PC-9 (cell line): ENCODE data around the gene CD3G. TPM values are rescaled to one million over a fixed set of nuclear protein-coding genes. Genes with fewer than 3 reads are reported as not detected.

Source experiments
- Bru-seq: library from RNA; stranded (reverse); fragments of 400-500 nt; gene quantifications from one replicate; lab custom pipeline; 2021; lab: Mats Ljungman, UMichigan
- BruChase-seq, 2 experiments: library from RNA; stranded (reverse); fragments of 400-500 nt; gene quantifications; one replicate each; lab custom pipeline; 2021; lab: Mats Ljungman, UMichigan
- BruUV-seq: library from RNA; stranded (reverse); fragments of 400-500 nt; replicated peaks from 2 replicates; lab custom pipeline; 2021; lab: Mats Ljungman, UMichigan
- CTCF ChIA-PET: fragments of 300-600 bp; sonication (Branson Sonifier 250); formaldehyde crosslinking; loops from one replicate; lab custom pipeline; 2022; ENCODE audit warnings: antibody characterized with exemption; lab: Charles Lee
- POLR2A ChIA-PET: fragments of 300-600 bp; sonication (Branson Sonifier 250); formaldehyde crosslinking; loops from one replicate; lab custom pipeline; 2022; ENCODE audit warnings: antibody characterized with exemption; ENCODE audit not compliant: unreplicated experiment; lab: Charles Lee
- DNase-seq, 2 experiments: peaks; one replicate each; pipeline versions ENCODE4 v3.0.0 to v3.0.0-alpha.2; 2015 to 2022; ENCODE audit warnings: mixed read lengths in 1 of 2
- H2AFZ ChIP-seq: fragments of 200-600 bp; sonication (generic); 2 replicates; pipeline ENCODE4 v1.8.1; 2017; ENCODE audit warnings: antibody characterized with exemption
- H3F3A ChIP-seq: fragments of 200-600 bp; sonication (generic); 2 replicates; pipeline ENCODE4 v1.8.1; 2017; ENCODE audit warnings: antibody characterized with exemption, mild to moderate bottlenecking, low read depth; ENCODE audit not compliant: insufficient read depth
- H3K27ac ChIP-seq: fragments of 200-600 bp; sonication (generic); 2 replicates; pipeline ENCODE4 v1.6.1; 2016; ENCODE audit warnings: mixed run types
- H3K27me3 ChIP-seq: fragments of 200-600 bp; sonication (generic); 2 replicates; pipeline ENCODE4 v1.6.1; 2016; ENCODE audit warnings: low read depth, mixed run types; ENCODE audit not compliant: insufficient read depth
- H3K36me3 ChIP-seq: fragments of 200-600 bp; sonication (generic); 2 replicates; pipeline ENCODE4 v1.6.1; 2016; ENCODE audit warnings: low read depth, mixed run types
- H3K4me1 ChIP-seq: fragments of 200-600 bp; sonication (generic); replicated peaks from 2 replicates; pipeline ENCODE4 v1.6.1; 2016; ENCODE audit warnings: mixed run types; ENCODE audit not compliant: insufficient read depth
- H3K4me2 ChIP-seq: fragments of 200-600 bp; sonication (generic); 2 replicates; pipeline ENCODE4 v1.6.1; 2017; ENCODE audit warnings: mixed run types
- H3K4me3 ChIP-seq: fragments of 200-600 bp; sonication (generic); 2 replicates; pipeline ENCODE4 v1.6.1; 2016; ENCODE audit warnings: mixed run types
- H3K79me2 ChIP-seq: fragments of 200-600 bp; sonication (generic); 2 replicates; pipeline ENCODE4 v1.6.1; 2017; ENCODE audit warnings: low read depth, mixed run types
- H3K9me2 ChIP-seq: fragments of 200-600 bp; sonication (generic); 2 replicates; pipeline ENCODE4 v1.8.1; 2017; ENCODE audit warnings: mild to moderate bottlenecking; ENCODE audit not compliant: insufficient read depth
- H3K9me3 ChIP-seq: fragments of 200-600 bp; sonication (generic); 2 replicates; pipeline ENCODE4 v1.8.1; 2016; ENCODE audit warnings: low read depth; ENCODE audit not compliant: insufficient read depth
- H4K20me1 ChIP-seq: fragments of 200-600 bp; sonication (generic); 2 replicates; pipeline ENCODE4 v1.8.1; 2017; ENCODE audit not compliant: insufficient read depth
- EZH2 ChIP-seq: fragments of 200-600 bp; sonication (generic); IDR thresholded peaks from 2 replicates; pipeline ENCODE4 v1.8.0; 2017; ENCODE audit warnings: antibody characterized with exemption, low read depth
- intact Hi-C: fragments of 100-400 bp; cut with micrococcal nuclease; formaldehyde crosslinking; loops from one replicate; pipeline ENCODE4 v1.10.0; 2022; ENCODE audit not compliant: unreplicated experiment
- long read RNA-seq: library from polyadenylated mRNA; stranded (forward); transcript quantifications from one replicate; pipeline ENCODE4 v2.0.0, GENCODE V29; 2022
- total RNA-seq: library from RNA; stranded (reverse); gene quantifications from 2 replicates; pipeline ENCODE4 v1.2.3, GENCODE V29; 2021
- TF ChIP-seq, protein P1 (sequence below): fragments of 200-600 bp; sonication (generic); conservative IDR thresholded peaks from 2 replicates; pipeline ENCODE4 v1.6.1; 2017; ENCODE audit warnings: mixed run types, antibody characterized with exemption, mild to moderate bottlenecking, moderate library complexity

The CD3G gene
- total RNA-seq: not detected in 2 replicates
- percentile 7 among the genes with signal in this experiment for Bru-seq, nascent RNA
- not detected for BruChase-seq, experiment 1, labeled RNA remaining after a 2-hour chase
- not detected for BruChase-seq, experiment 2, labeled RNA remaining after a 6-hour chase
- long read RNA-seq: 0 reads

DNA sequence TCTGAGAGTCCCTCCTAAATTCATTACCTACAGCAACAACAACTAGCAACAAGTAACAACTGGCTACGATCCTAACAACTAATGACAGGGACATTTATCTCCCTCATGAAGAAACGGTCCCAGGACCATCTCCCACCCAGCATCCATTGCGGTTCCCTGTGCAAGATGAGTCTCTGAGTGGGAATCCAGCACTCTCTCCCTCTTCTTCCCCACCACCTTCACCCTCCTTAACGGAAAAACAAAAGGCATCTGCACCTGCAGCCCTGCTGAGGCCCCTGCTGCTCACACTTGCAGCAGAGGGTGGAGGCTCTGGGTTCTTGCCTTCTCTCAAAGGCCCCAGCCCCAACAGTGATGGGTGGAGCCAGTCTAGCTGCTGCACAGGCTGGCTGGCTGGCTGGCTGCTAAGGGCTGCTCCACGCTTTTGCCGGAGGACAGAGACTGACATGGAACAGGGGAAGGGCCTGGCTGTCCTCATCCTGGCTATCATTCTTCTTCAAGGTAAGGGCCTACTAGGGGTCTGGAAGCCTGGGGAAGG is at the start of gene CD3G:
Gene CD3G (plus strand): TSS at position 364 of the 535 bp plus-strand sequence. CDS start 80 bp downstream, at position 444.
- Histone ChIP-seq H3K79me2 (no peaks in the 10 kb centered on the region), H3K4me2 (no peak within 1 kb of the TSS), H3K4me3 (no peak within 1 kb of the TSS), H3K9me2 (no peaks in the 10 kb centered on the region), H3K4me1 (no peaks in the 10 kb centered on the region), H3K27me3 (no peaks in the 10 kb centered on the region), H2AFZ (no peak within 1 kb of the TSS), H3F3A (no peaks in the 10 kb centered on the region), H3K27ac (no peak within 1 kb of the TSS), H4K20me1 (no peaks in the 10 kb centered on the region), H3K9me3 (no peaks in the 10 kb centered on the region), H3K36me3 (no peaks in the 10 kb centered on the region)
- POLR2A ChIA-PET: no interaction called here
- no peak for TF ChIP-seq EZH2
- TF ChIP-seq, protein P1, sequence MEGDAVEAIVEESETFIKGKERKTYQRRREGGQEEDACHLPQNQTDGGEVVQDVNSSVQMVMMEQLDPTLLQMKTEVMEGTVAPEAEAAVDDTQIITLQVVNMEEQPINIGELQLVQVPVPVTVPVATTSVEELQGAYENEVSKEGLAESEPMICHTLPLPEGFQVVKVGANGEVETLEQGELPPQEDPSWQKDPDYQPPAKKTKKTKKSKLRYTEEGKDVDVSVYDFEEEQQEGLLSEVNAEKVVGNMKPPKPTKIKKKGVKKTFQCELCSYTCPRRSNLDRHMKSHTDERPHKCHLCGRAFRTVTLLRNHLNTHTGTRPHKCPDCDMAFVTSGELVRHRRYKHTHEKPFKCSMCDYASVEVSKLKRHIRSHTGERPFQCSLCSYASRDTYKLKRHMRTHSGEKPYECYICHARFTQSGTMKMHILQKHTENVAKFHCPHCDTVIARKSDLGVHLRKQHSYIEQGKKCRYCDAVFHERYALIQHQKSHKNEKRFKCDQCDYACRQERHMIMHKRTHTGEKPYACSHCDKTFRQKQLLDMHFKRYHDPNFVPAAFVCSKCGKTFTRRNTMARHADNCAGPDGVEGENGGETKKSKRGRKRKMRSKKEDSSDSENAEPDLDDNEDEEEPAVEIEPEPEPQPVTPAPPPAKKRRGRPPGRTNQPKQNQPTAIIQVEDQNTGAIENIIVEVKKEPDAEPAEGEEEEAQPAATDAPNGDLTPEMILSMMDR: no peak
- DNase-seq: no peak
- BruUV-seq: no TSS peak
- intact Hi-C loops: no loop called here
- CTCF ChIA-PET: no interaction called here

GRCh38 chr11:118295199-118295598 is 48.9 kb upstream of the CD3G start:
- H3K27me3 ChIP-seq: no peaks in the 10 kb centered on the region
- TF ChIP-seq, protein P1: no peak
- TF ChIP-seq EZH2: no peak
- no peaks in the 10 kb centered on the region for H3K36me3 ChIP-seq
- CTCF ChIA-PET: interaction anchor here (0.8 kb wide), 1 partner anchor 26 kb away, joined by 4 read pairs; no protein-coding TSS in a partner anchor
- H3K4me1 ChIP-seq: peaks cover 15% of the 10 kb centered on the region
- no peaks in the 10 kb centered on the region for H3K79me2 ChIP-seq
- no peak overlapping the region for H2AFZ ChIP-seq
- no peaks in the 10 kb centered on the region for H3K9me2 ChIP-seq
- intact Hi-C loops: no loop called here
- H4K20me1 ChIP-seq: no peaks in the 10 kb centered on the region
- no peak overlapping the region for H3K27ac ChIP-seq
- H3K9me3 ChIP-seq: no peaks in the 10 kb centered on the region
- POLR2A ChIA-PET: interaction anchor here (0.6 to 0.7 kb wide), 2 partner anchors 20 to 52 kb away, joined by 3 read pairs; no protein-coding TSS in a partner anchor
- BruUV-seq: no TSS peak
- no peak for DNase-seq
- no peak overlapping the region for H3K4me2 ChIP-seq
- no peak overlapping the region for H3K4me3 ChIP-seq
- H3F3A ChIP-seq: peaks cover 12% of the 10 kb centered on the region; the same call in 1 of the 2 replicates

- Histone ChIP-seq H3K4me1 (peaks cover 11% of the 10 kb centered on the region), H3F3A (peaks cover 9% of the 10 kb centered on the region; the same call in 1 of the 2 replicates), H4K20me1 (no peaks in the 10 kb centered on the region), H3K9me2 (no peaks in the 10 kb centered on the region), H3K4me3 (no peak overlapping the region), H3K36me3 (no peaks in the 10 kb centered on the region), H3K4me2 (no peak overlapping the region), H3K27me3 (peaks cover 2% of the 10 kb centered on the region; the same call in 1 of the 2 replicates), H3K79me2 (no peaks in the 10 kb centered on the region), H3K9me3 (no peaks in the 10 kb centered on the region), H3K27ac (no peak overlapping the region), H2AFZ (no peak overlapping the region)
- peak in 1 of 2 experiments; percentile 93 for DNase-seq
- intact Hi-C loops: loop anchor here (1.0 to 2.0 kb wide), 2 partner anchors 57 to 193 kb away; no protein-coding TSS in a partner anchor
- CTCF ChIA-PET: interaction anchor here (0.6 to 0.8 kb wide), 2 partner anchors 25 to 74 kb away, joined by 4 read pairs; no protein-coding TSS in a partner anchor
- POLR2A ChIA-PET: interaction anchor here (0.6 to 0.7 kb wide), 2 partner anchors 53 to 88 kb away, joined by 3 to 6 read pairs; no protein-coding TSS in a partner anchor
- no peak for TF ChIP-seq EZH2
- TF ChIP-seq, protein P1: peak; percentile 87
- no TSS peak for BruUV-seq
Measured at GRCh38 chr11:118295815-118296454, 48.2 kb upstream of the CD3G start.
